Measurements from ENCODE around the gene SPATA24. TPM values are rescaled to one million over a fixed set of nuclear protein-coding genes. Genes with fewer than 3 reads are reported as not detected.

Gene SPATA24
- polyA plus RNA-seq: 2.3 and 6.7 TPM in 2 replicates
- 4.4 and 11.2 TPM in 2 replicates for polyA minus RNA-seq

DNA sequence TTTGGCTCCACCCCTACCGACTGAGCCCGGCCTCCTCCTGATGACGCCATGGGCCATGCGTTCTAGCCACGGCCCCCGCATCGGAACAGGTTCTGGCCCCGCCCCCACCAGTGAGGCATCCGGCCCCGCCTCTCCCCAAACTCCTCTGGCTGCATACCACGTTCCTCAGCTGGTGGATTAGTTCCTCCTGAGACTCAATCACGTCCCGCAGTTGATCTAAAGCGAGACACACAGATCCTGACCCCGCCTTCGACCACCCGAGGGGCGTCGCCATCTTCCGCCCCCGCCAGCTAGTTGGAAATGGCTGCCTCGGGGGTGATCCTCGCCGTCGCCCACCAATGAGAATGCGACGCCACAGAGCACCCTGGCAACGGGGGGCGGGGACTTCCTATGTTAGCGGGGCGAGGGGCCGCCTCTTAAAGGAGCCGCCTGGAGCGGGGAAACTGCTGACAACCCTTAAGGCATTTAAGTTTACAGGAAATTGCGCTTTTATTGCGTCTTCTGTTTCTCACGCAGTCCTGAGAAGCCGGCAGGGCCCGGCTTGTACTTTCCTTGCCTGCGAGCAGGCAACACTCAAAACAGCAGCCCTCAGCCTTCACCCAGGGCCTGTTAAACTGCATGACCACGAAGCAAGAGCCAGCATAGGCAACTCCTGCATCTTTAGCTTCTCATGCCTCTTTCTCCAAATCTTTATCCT lies at the start of gene SPATA24:
SPATA24 (minus strand) TSS at position 303 of the 697 bp plus-strand sequence; CDS start at position 274, 29 bp downstream.
- Histone ChIP-seq H3K4me2 (ENCODE audit: low read length) (peak within 1 kb of the TSS; percentile 96), H3K79me2 (replicated peaks; ENCODE audit: insufficient read depth, low read length) (no peaks in the 10 kb centered on the region), H3K9ac (ENCODE audit: low read length) (peak within 1 kb of the TSS; percentile 80), H4K20me1 (ENCODE audit: insufficient read depth) (no peaks in the 10 kb centered on the region), H3K27ac (ENCODE audit: low read length) (peak within 1 kb of the TSS; percentile 95), H2AFZ (ENCODE audit: low read depth, low read length) (peak within 1 kb of the TSS; percentile 80), H3K9me2 (ENCODE audit: insufficient read depth, low read length) (no peaks in the 10 kb centered on the region), H3K36me3 (ENCODE audit: insufficient read depth, low read length) (no peaks in the 10 kb centered on the region), H3K9me3 (ENCODE audit: low read length) (no peaks in the 10 kb centered on the region), H3F3A (ENCODE audit: insufficient read depth, low read length, poor library complexity, severe bottlenecking) (no peaks in the 10 kb centered on the region), H3K27me3 (ENCODE audit: insufficient read depth, low read depth, low read length) (no peaks in the 10 kb centered on the region), H3K4me3 (ENCODE audit: low read length) (peak within 1 kb of the TSS; percentile 73)
- peak; percentile 38 for TF ChIP-seq SMC3 (conservative IDR thresholded peaks at IDR 0.05; ENCODE audit: poor library complexity)
- TF ChIP-seq, protein P1, sequence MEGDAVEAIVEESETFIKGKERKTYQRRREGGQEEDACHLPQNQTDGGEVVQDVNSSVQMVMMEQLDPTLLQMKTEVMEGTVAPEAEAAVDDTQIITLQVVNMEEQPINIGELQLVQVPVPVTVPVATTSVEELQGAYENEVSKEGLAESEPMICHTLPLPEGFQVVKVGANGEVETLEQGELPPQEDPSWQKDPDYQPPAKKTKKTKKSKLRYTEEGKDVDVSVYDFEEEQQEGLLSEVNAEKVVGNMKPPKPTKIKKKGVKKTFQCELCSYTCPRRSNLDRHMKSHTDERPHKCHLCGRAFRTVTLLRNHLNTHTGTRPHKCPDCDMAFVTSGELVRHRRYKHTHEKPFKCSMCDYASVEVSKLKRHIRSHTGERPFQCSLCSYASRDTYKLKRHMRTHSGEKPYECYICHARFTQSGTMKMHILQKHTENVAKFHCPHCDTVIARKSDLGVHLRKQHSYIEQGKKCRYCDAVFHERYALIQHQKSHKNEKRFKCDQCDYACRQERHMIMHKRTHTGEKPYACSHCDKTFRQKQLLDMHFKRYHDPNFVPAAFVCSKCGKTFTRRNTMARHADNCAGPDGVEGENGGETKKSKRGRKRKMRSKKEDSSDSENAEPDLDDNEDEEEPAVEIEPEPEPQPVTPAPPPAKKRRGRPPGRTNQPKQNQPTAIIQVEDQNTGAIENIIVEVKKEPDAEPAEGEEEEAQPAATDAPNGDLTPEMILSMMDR (IDR thresholded peaks at IDR 0.05; ENCODE audit: poor library complexity, severe bottlenecking): no peak
- TF ChIP-seq RAD21 (conservative IDR thresholded peaks at IDR 0.05): no peak
- TF ChIP-seq EP300 (conservative IDR thresholded peaks at IDR 0.05; ENCODE audit: poor library complexity, severe bottlenecking): no peak
- TF ChIP-seq EZH2 (IDR thresholded peaks at IDR 0.05; ENCODE audit: borderline replicate concordance, insufficient read depth, low read length, poor library complexity, severe bottlenecking): no peak
- TF ChIP-seq, protein P2, sequence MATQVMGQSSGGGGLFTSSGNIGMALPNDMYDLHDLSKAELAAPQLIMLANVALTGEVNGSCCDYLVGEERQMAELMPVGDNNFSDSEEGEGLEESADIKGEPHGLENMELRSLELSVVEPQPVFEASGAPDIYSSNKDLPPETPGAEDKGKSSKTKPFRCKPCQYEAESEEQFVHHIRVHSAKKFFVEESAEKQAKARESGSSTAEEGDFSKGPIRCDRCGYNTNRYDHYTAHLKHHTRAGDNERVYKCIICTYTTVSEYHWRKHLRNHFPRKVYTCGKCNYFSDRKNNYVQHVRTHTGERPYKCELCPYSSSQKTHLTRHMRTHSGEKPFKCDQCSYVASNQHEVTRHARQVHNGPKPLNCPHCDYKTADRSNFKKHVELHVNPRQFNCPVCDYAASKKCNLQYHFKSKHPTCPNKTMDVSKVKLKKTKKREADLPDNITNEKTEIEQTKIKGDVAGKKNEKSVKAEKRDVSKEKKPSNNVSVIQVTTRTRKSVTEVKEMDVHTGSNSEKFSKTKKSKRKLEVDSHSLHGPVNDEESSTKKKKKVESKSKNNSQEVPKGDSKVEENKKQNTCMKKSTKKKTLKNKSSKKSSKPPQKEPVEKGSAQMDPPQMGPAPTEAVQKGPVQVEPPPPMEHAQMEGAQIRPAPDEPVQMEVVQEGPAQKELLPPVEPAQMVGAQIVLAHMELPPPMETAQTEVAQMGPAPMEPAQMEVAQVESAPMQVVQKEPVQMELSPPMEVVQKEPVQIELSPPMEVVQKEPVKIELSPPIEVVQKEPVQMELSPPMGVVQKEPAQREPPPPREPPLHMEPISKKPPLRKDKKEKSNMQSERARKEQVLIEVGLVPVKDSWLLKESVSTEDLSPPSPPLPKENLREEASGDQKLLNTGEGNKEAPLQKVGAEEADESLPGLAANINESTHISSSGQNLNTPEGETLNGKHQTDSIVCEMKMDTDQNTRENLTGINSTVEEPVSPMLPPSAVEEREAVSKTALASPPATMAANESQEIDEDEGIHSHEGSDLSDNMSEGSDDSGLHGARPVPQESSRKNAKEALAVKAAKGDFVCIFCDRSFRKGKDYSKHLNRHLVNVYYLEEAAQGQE (IDR thresholded peaks at IDR 0.05; ENCODE audit: borderline replicate concordance): no peak
- TF ChIP-seq MXI1 (conservative IDR thresholded peaks at IDR 0.05; ENCODE audit: poor library complexity, severe bottlenecking): peak; percentile 89
- TF ChIP-seq TAF1 (IDR thresholded peaks at IDR 0.05; ENCODE audit: low read depth): no peak
- peak; percentile 68 for TF ChIP-seq POLR2AphosphoS5 (IDR thresholded peaks at IDR 0.05)

DNA sequence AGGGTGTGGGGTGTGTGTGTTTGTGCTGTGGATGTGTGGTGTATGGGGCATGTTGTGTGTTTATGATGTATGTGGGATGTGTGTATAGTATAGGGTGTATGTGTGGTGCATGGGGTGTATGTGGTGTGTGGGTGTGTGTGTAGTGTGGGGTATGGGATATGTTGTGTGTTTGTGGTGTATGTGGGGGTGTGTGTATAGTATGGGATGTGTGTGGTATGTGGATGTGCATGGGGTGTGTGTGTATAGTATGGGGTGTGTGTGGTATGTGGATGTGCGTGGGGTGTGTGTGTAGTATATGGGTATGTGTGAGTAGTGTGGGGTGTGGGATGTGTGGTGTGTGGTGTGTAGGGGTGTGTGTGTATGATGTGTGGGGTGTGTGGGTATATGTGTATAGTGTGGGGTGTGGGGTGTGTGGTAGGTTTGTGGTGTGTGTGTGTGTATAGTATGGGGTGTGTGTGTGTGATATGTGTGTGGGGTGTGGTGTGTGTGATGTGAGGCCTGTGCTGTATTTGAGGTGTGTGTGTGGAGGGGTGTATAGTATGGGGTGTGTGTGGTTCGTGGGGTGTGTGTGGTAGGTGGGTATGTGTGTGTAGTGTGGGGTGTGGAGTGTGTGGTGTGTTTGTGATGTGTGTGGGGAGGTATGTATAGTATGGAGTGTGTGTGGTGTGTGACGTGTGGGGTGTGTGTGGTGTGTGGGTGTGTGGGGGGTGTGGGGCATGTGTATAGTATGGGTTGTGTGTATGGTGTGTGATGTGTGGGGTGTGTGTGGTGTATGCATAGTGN lies 48.2 kb upstream of the SPATA24 start:
- H3F3A ChIP-seq (ENCODE audit: insufficient read depth, low read length, poor library complexity, severe bottlenecking): no peaks in the 10 kb centered on the region
- H3K9me2 ChIP-seq (ENCODE audit: insufficient read depth, low read length): no peaks in the 10 kb centered on the region
- no peaks in the 10 kb centered on the region for H3K36me3 ChIP-seq (ENCODE audit: insufficient read depth, low read length)
- no peak overlapping the region for H3K9ac ChIP-seq (ENCODE audit: low read length)
- H3K4me2 ChIP-seq (ENCODE audit: low read length): no peak overlapping the region
- no peak overlapping the region for H2AFZ ChIP-seq (ENCODE audit: low read depth, low read length)
- TF ChIP-seq EZH2 (IDR thresholded peaks at IDR 0.05; ENCODE audit: borderline replicate concordance, insufficient read depth, low read length, poor library complexity, severe bottlenecking): no peak
- TF ChIP-seq, protein P2 (IDR thresholded peaks at IDR 0.05; ENCODE audit: borderline replicate concordance): no peak
- no peak for TF ChIP-seq MXI1 (conservative IDR thresholded peaks at IDR 0.05; ENCODE audit: poor library complexity, severe bottlenecking)
- no peak for TF ChIP-seq EP300 (conservative IDR thresholded peaks at IDR 0.05; ENCODE audit: poor library complexity, severe bottlenecking)
- no peak for TF ChIP-seq SMC3 (conservative IDR thresholded peaks at IDR 0.05; ENCODE audit: poor library complexity)
- TF ChIP-seq, protein P1 (IDR thresholded peaks at IDR 0.05; ENCODE audit: poor library complexity, severe bottlenecking): no peak
- no peak for TF ChIP-seq TAF1 (IDR thresholded peaks at IDR 0.05; ENCODE audit: low read depth)
- TF ChIP-seq RAD21 (conservative IDR thresholded peaks at IDR 0.05): no peak
- no peak for TF ChIP-seq POLR2AphosphoS5 (IDR thresholded peaks at IDR 0.05)
- no peaks in the 10 kb centered on the region for H3K79me2 ChIP-seq (replicated peaks; ENCODE audit: insufficient read depth, low read length)
- H3K9me3 ChIP-seq (ENCODE audit: low read length): no peaks in the 10 kb centered on the region
- H3K4me3 ChIP-seq (ENCODE audit: low read length): no peak overlapping the region
- H3K27ac ChIP-seq (ENCODE audit: low read length): no peak overlapping the region
- H4K20me1 ChIP-seq (ENCODE audit: insufficient read depth): no peaks in the 10 kb centered on the region
- H3K27me3 ChIP-seq (ENCODE audit: insufficient read depth, low read depth, low read length): no peaks in the 10 kb centered on the region

Data from neural cell (in vitro differentiated cells).